Central memory CD8-positive, alpha-beta T cell (primary cell): Measurements from ENCODE around the gene CACNA1A.
"Not testable (repeated sequence)": the region's sequence is repeated elsewhere in the genome, so short reads cannot be mapped to it uniquely, and the experiment has no call there.

Experiments used
- ATAC-seq: fragments of 150-1000 bp; cut with Tn5 transposase; replicated peaks from 2 replicates; pipeline ENCODE4 v1.10.0; 2022; ENCODE audit warnings: mild to moderate bottlenecking, moderate FRiP score, moderate number of reproducible peaks; ENCODE audit not compliant: poor library complexity, severe bottlenecking; ENCODE audit errors: extremely low read depth
- DNase-seq, 2 donors: peaks; one replicate each; pipeline ENCODE4 v3.0.0; 2021; ENCODE audit warnings: low spot score in 2 of 2
- H3K27ac Mint-ChIP-seq: one replicate; pipeline ENCODE4 v1.8.0; 2022; ENCODE audit warnings: low read depth, mild to moderate bottlenecking, moderate library complexity, mixed read lengths
- H3K27me3 Mint-ChIP-seq: one replicate; pipeline ENCODE4 v1.8.0; 2022; ENCODE audit warnings: mixed read lengths
- H3K36me3 Mint-ChIP-seq: one replicate; pipeline ENCODE4 v1.8.0; 2022; ENCODE audit warnings: mild to moderate bottlenecking, moderate library complexity, mixed read lengths; ENCODE audit not compliant: insufficient read depth
- H3K4me1 Mint-ChIP-seq: one replicate; pipeline ENCODE4 v1.8.0; 2022; ENCODE audit warnings: mixed read lengths
- H3K4me3 Mint-ChIP-seq: one replicate; pipeline ENCODE4 v1.8.0; 2022; ENCODE audit warnings: mild to moderate bottlenecking, moderate library complexity, mixed read lengths
- H3K9me3 Mint-ChIP-seq: one replicate; pipeline ENCODE4 v1.8.0; 2022; ENCODE audit warnings: mixed read lengths

Gene CACNA1A

GRCh38 chr19:13189600-13189999, 316.7 kb downstream of the CACNA1A start:
- no peak overlapping the region for H3K27ac Mint-ChIP-seq
- DNase-seq (no peak), ATAC-seq (no peak)
- no peaks in the 10 kb centered on the region for H3K36me3 Mint-ChIP-seq
- peaks cover 17% of the 10 kb centered on the region for H3K4me1 Mint-ChIP-seq
- no peak overlapping the region for H3K4me3 Mint-ChIP-seq
- no peaks in the 10 kb centered on the region for H3K27me3 Mint-ChIP-seq
- H3K9me3 Mint-ChIP-seq, result no peaks in the 10 kb centered on the region

GRCh38 chr19:13187419-13187818, 318.9 kb downstream of the CACNA1A start:
- ATAC-seq, result no peak
- Mint-ChIP-seq H3K4me3 (no peak overlapping the region), H3K4me1 (peaks cover 18% of the 10 kb centered on the region), H3K27ac (peak overlapping the region; percentile 58), H3K36me3 (no peaks in the 10 kb centered on the region), H3K9me3 (no peaks in the 10 kb centered on the region), H3K27me3 (no peaks in the 10 kb centered on the region)
- DNase-seq, result no peak

GRCh38 chr19:13186688-13187087, 319.6 kb downstream of the CACNA1A start:
- not testable (repeated sequence) for H3K36me3 Mint-ChIP-seq, H3K4me3 Mint-ChIP-seq, H3K27ac Mint-ChIP-seq, H3K27me3 Mint-ChIP-seq, H3K9me3 Mint-ChIP-seq, ATAC-seq, DNase-seq
- H3K4me1 Mint-ChIP-seq, result peaks cover 26% of the 10 kb centered on the region

GRCh38 chr19:13185763-13186657, 320.3 kb downstream of the CACNA1A start:
- ATAC-seq, H3K36me3 Mint-ChIP-seq, H3K27me3 Mint-ChIP-seq, H3K27ac Mint-ChIP-seq, H3K9me3 Mint-ChIP-seq, H3K4me3 Mint-ChIP-seq, DNase-seq: not testable (repeated sequence)
- H3K4me1 Mint-ChIP-seq, result peaks cover 29% of the 10 kb centered on the region

DNA sequence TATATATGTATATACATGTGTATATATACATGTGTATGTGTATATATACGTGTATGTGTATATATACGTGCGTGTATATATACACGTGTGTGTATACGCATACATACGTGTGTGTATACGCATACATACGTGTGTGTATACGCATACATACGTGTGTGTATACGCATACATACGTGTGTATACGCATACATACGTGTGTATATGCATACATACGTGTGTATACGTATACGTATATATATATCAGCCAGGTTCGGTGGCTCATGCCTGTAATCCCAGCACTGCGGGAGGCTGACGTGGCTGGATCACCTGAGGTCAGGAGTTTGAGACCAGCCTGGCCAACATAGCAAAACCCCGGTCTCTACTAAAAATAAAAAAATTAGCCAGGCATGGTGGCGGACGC, 321.4 kb downstream of the CACNA1A start:
- H3K4me1 Mint-ChIP-seq, result peaks cover 40% of the 10 kb centered on the region
- not testable (repeated sequence) for ATAC-seq, H3K27ac Mint-ChIP-seq, DNase-seq, H3K9me3 Mint-ChIP-seq, H3K27me3 Mint-ChIP-seq, H3K36me3 Mint-ChIP-seq, H3K4me3 Mint-ChIP-seq

GRCh38 chr19:13181747-13182388, 324.4 kb downstream of the CACNA1A start:
- H3K27ac Mint-ChIP-seq, result peak overlapping the region; percentile 85
- H3K27me3 Mint-ChIP-seq, result no peaks in the 10 kb centered on the region
- H3K4me3 Mint-ChIP-seq, result peak overlapping the region; percentile 62

DNA sequence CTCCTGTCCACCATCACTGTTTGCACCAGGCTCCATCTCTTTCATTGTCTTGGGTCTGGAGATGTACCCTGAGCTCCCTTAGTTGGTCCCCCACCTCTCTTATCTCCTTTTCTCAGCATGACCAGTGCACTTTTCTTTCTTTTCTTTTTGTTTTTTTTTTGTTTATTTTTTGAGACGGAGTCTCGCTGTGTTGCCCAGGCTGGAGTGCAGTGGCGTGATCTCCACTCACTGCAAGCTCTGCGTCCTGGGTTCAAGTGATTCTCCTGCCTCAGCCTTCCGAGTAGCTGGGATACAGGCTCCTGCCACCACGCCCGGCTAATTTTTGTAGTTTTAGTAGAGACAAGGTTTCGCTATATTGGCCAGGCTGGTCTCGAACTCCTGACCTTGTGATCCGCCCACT, 328.0 kb downstream of the CACNA1A start:
- DNase-seq, H3K27me3 Mint-ChIP-seq, ATAC-seq, H3K4me3 Mint-ChIP-seq, H3K9me3 Mint-ChIP-seq, H3K36me3 Mint-ChIP-seq, H3K27ac Mint-ChIP-seq: not testable (repeated sequence)
- H3K4me1 Mint-ChIP-seq, result peaks cover 23% of the 10 kb centered on the region

More at GRCh38 chr19:13181747-13182388, 324.4 kb downstream of the CACNA1A start:
- ATAC-seq, result peak; percentile 85
- no peaks in the 10 kb centered on the region for H3K36me3 Mint-ChIP-seq
- H3K9me3 Mint-ChIP-seq, result no peaks in the 10 kb centered on the region
- DNase-seq, result peak; percentile 34 to 39
- H3K4me1 Mint-ChIP-seq, result peaks cover 33% of the 10 kb centered on the region

GRCh38 chr19:13177584-13177983, 328.7 kb downstream of the CACNA1A start:
- not testable (repeated sequence) for ATAC-seq, H3K9me3 Mint-ChIP-seq, H3K4me3 Mint-ChIP-seq, H3K27ac Mint-ChIP-seq, H3K27me3 Mint-ChIP-seq, H3K36me3 Mint-ChIP-seq, DNase-seq
- H3K4me1 Mint-ChIP-seq, result peaks cover 30% of the 10 kb centered on the region

DNA sequence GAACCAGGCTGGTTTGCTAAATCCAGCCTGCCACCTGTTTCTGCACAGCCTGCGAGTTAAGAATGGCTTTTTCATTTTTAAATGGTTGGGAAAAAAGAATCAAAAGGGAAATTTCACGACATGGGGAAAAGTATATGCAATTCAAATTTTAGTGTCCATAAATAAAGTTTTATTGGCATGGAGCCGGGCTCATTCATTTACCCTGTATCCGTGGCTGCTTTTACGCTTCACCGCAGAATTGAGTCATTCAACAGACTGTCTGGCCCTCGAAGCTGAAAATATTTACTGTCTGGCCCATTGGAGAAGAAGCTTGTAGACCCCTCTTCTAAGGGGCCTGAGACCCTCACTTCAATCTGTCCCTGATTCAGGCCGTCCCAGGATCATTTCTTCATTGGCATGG, 329.9 kb downstream of the CACNA1A start:
- no peak overlapping the region for H3K27ac Mint-ChIP-seq
- no peak overlapping the region for H3K4me3 Mint-ChIP-seq
- H3K9me3 Mint-ChIP-seq, result no peaks in the 10 kb centered on the region
- H3K27me3 Mint-ChIP-seq, result no peaks in the 10 kb centered on the region
- ATAC-seq, result no peak
- H3K36me3 Mint-ChIP-seq, result peaks cover 6% of the 10 kb centered on the region
- peaks cover 29% of the 10 kb centered on the region for H3K4me1 Mint-ChIP-seq
- DNase-seq, result no peak

GRCh38 chr19:13173139-13173737, 333.0 kb downstream of the CACNA1A start:
- Mint-ChIP-seq H3K27ac (peak overlapping the region; percentile 86), H3K4me1 (peaks cover 39% of the 10 kb centered on the region), H3K36me3 (peaks cover 8% of the 10 kb centered on the region), H3K27me3 (no peaks in the 10 kb centered on the region), H3K4me3 (peak overlapping the region; percentile 76), H3K9me3 (no peaks in the 10 kb centered on the region)
- no peak for DNase-seq
- no peak for ATAC-seq

- Mint-ChIP-seq H3K27ac (peak overlapping the region; percentile 86), H3K4me3 (peak overlapping the region; percentile 76), H3K4me1 (peaks cover 45% of the 10 kb centered on the region), H3K9me3 (no peaks in the 10 kb centered on the region), H3K27me3 (no peaks in the 10 kb centered on the region), H3K36me3 (peaks cover 11% of the 10 kb centered on the region)
- DNase-seq (peak; percentile 47 to 54), ATAC-seq (no peak)
Measured at GRCh38 chr19:13172346-13173138, 333.7 kb downstream of the CACNA1A start.

DNA sequence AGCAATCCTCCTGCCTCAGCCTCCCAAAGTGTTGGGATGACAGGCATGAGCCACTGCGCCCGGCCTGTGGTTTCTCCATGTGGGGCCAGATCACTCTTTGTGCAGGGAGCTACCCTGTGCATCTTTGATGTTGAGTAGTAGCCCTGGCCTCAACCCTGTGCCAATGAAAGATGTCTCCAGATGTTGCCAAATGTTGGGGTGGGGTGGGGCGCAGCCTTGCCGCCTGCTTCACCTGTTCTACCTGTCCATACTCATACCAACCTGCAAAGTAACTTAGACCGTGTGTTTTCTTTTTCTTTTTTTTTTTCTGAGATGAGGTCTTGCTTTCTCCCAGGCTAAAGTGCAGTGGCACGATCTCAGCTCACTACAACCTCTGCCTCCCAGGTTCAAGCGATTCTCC, 335.1 kb downstream of the CACNA1A start:
- Mint-ChIP-seq H3K36me3 (peaks cover 13% of the 10 kb centered on the region), H3K4me1 (peaks cover 57% of the 10 kb centered on the region), H3K27me3 (no peaks in the 10 kb centered on the region), H3K9me3 (no peaks in the 10 kb centered on the region), H3K27ac (peak overlapping the region; percentile 29), H3K4me3 (peak overlapping the region; percentile 76)
- DNase-seq (no peak), ATAC-seq (no peak)
